GM12878 (cell line): ENCODE measurements around the gene LSAMP. TPM values are rescaled to one million over a fixed set of nuclear protein-coding genes. Genes with fewer than 3 reads are reported as not detected.

Experiments
- ATAC-seq: fragments of 200-7000 bp; cut with Tn5 transposase; 3 replicates; pipeline ENCODE4 v1.9.1; 2020; ENCODE audit warnings: mild to moderate bottlenecking, moderate library complexity
- BruUV-seq: library from RNA; stranded (reverse); fragments of 400-500 nt; replicated peaks from 2 replicates; lab custom pipeline; 2021; lab: Mats Ljungman, UMichigan
- CTCF ChIA-PET: fragments of 300-600 bp; sonication (Branson Sonifier 250); formaldehyde crosslinking; extraction: SDS; loops from one replicate; lab custom pipeline; 2021; ENCODE audit warnings: inconsistent platforms; lab: Yijun Ruan, JAX
- POLR2A ChIA-PET: fragments of 350-600 bp; formaldehyde crosslinking; extraction: SDS; loops from one replicate; lab custom pipeline; 2021; ENCODE audit warnings: inconsistent platforms; lab: Charles Lee
- RAD21 ChIA-PET: fragments of 300-600 bp; sonication (Branson Sonifier 250); formaldehyde crosslinking; loops from one replicate; lab custom pipeline; 2023; ENCODE audit warnings: antibody characterized with exemption; ENCODE audit not compliant: unreplicated experiment; lab: Charles Lee
- SMC1A ChIA-PET: fragments of 300-600 bp; sonication (Branson Sonifier 250); formaldehyde crosslinking; loops from one replicate; lab custom pipeline; 2023; ENCODE audit not compliant: unreplicated experiment, uncharacterized antibody; lab: Charles Lee
- DNase-seq: peaks from one replicate; pipeline ENCODE4 v3.0.0-alpha.2; 2011; ENCODE audit warnings: low read depth, low spot score
- FAIRE-seq: peaks from 3 replicates; lab custom pipeline; 2011; peaks lifted over from hg19 to GRCh38; lab: Jason Lieb, UNC
- H2AFZ ChIP-seq: 2 replicates; pipeline ENCODE4 v1.6.0; 2011; ENCODE audit warnings: low read depth, low read length, control low read depth; ENCODE audit not compliant: control insufficient read depth
- H3K27ac ChIP-seq: 2 replicates; pipeline ENCODE4 v1.5.1; 2011; ENCODE audit warnings: control low read depth; ENCODE audit not compliant: control insufficient read depth, insufficient read depth
- H3K27me3 ChIP-seq, 2 experiments: replicated peaks in 1 of 2; 2 replicates each; pipeline versions ENCODE4 v1.6.0 to v1.6.1; 2011; ENCODE audit warnings: low read length in 1 of 2; ENCODE audit not compliant: control insufficient read depth in 2 of 2, insufficient read depth in 2 of 2
- H3K36me3 ChIP-seq, 2 experiments: 2 replicates each; pipeline ENCODE4 v1.5.1; 2011; ENCODE audit warnings: low read length in 1 of 2; ENCODE audit not compliant: control insufficient read depth in 2 of 2, insufficient read depth in 2 of 2
- H3K4me1 ChIP-seq: 2 replicates; pipeline ENCODE4 v1.6.1; 2011; ENCODE audit warnings: mild to moderate bottlenecking, low read length, moderate library complexity, mixed read lengths; ENCODE audit not compliant: control insufficient read depth, insufficient read depth
- H3K4me2 ChIP-seq: 2 replicates; pipeline ENCODE4 v1.6.0; 2011; ENCODE audit warnings: control low read depth; ENCODE audit not compliant: control insufficient read depth, insufficient read depth
- H3K4me3 ChIP-seq: fragments of 200-600 bp; sonication (generic); 2 replicates; pipeline ENCODE4 v1.5.1; 2016
- H3K79me2 ChIP-seq: 2 replicates; pipeline ENCODE4 v1.6.0; 2011; ENCODE audit warnings: low read length; ENCODE audit not compliant: control insufficient read depth, insufficient read depth
- H3K9ac ChIP-seq: 2 replicates; pipeline ENCODE4 v1.8.0; 2011; ENCODE audit warnings: low read length, control low read depth, mixed read lengths; ENCODE audit not compliant: control insufficient read depth, insufficient read depth
- H3K9me3 ChIP-seq: replicated peaks from 3 replicates; pipeline ENCODE4 v1.5.1; 2011; ENCODE audit warnings: mild to moderate bottlenecking, low read length; ENCODE audit not compliant: control insufficient read depth, insufficient read depth
- H4K20me1 ChIP-seq: 2 replicates; pipeline ENCODE4 v1.6.0; 2011; ENCODE audit not compliant: control insufficient read depth, insufficient read depth
- CBFB ChIP-seq: IDR thresholded peaks from 2 replicates; pipeline ENCODE4 v1.6.1; 2016; ENCODE audit warnings: antibody characterized with exemption, low read depth
- EGR1 ChIP-seq, 2 experiments: IDR thresholded peaks; 1 replicate in 1 of 2; 2 replicates in 1 of 2; pipeline ENCODE4 v1.6.1; 2011 to 2012; ENCODE audit warnings: low read depth in 2 of 2, low read length in 2 of 2, borderline replicate concordance in 1 of 2, mild to moderate bottlenecking in 1 of 2, moderate library complexity in 1 of 2
- HDAC6 ChIP-seq: fragments of 200-600 bp; sonication (generic); IDR thresholded peaks from one replicate; pipeline ENCODE4 v1.8.0; 2017; ENCODE audit warnings: antibody characterized with exemption; ENCODE audit not compliant: unreplicated experiment
- KDM1A ChIP-seq: fragments of 200-600 bp; sonication (generic); IDR thresholded peaks from 2 replicates; pipeline ENCODE4 v1.6.1; 2016; ENCODE audit warnings: borderline replicate concordance
- MEF2A ChIP-seq: IDR thresholded peaks from 2 replicates; pipeline ENCODE4 v1.6.1; 2011; ENCODE audit warnings: low read depth, mild to moderate bottlenecking, low read length, moderate library complexity; ENCODE audit not compliant: insufficient read depth
- MTA2 ChIP-seq: fragments of 450-650 bp; IDR thresholded peaks from 2 replicates; pipeline ENCODE4 v1.6.1; 2016; ENCODE audit warnings: low read depth, mild to moderate bottlenecking, moderate library complexity
- POLR2A ChIP-seq: IDR thresholded peaks from 2 replicates; pipeline ENCODE4 v1.6.1; 2011; ENCODE audit warnings: low read depth, mild to moderate bottlenecking, low read length
- REST ChIP-seq: IDR thresholded peaks from 2 replicates; pipeline ENCODE4 v1.6.1; 2012; ENCODE audit warnings: mild to moderate bottlenecking, low read depth, low read length
- SIN3A ChIP-seq: IDR thresholded peaks from 2 replicates; pipeline ENCODE4 v1.6.1; 2012; ENCODE audit warnings: low read depth, low read length, improper control_type of control experiment
- ZBTB4 ChIP-seq: fragments of 450-650 bp; formaldehyde crosslinking; IDR thresholded peaks from 2 replicates; pipeline ENCODE4 v1.4.0; 2022; ENCODE audit warnings: mild to moderate bottlenecking, moderate library complexity
- ZNF207 ChIP-seq: fragments of 450-650 bp; IDR thresholded peaks from 2 replicates; pipeline ENCODE4 v1.6.1; 2014; ENCODE audit warnings: antibody characterized with exemption, mild to moderate bottlenecking, borderline replicate concordance
- ZNF217 ChIP-seq: fragments of 450-650 bp; IDR thresholded peaks from 2 replicates; pipeline ENCODE4 v1.6.1; 2017; ENCODE audit warnings: antibody characterized with exemption, mild to moderate bottlenecking
- ZNF384 ChIP-seq: IDR thresholded peaks from 2 replicates; pipeline ENCODE4 v1.6.1; 2012; ENCODE audit warnings: low read depth, mild to moderate bottlenecking, low read length, improper control_type of control experiment, borderline replicate concordance
- ZNF687 ChIP-seq: fragments of 450-650 bp; IDR thresholded peaks from 2 replicates; pipeline ENCODE4 v1.6.1; 2017; ENCODE audit warnings: mild to moderate bottlenecking, moderate library complexity
- WGBS: methylation state at CpG from one replicate; pipeline ENCODE4 v1.1.6; 2016; ENCODE audit warnings: low lambda C conversion rate; ENCODE audit not compliant: insufficient replicate concordance, insufficient coverage; ENCODE audit errors: missing lambda C conversion rate; 5-methylcytosine and 5-hydroxymethylcytosine counted together
- in situ Hi-C: fragments of 300-500 bp; cut with MboI; formaldehyde crosslinking; loops from 9 replicates; pipeline ENCODE4 v1.14.3; 2018; ENCODE audit warnings: mixed read lengths
- intact Hi-C: fragments of 100-400 bp; cut with micrococcal nuclease; formaldehyde crosslinking; loops from one replicate; pipeline ENCODE4 v1.14.2; 2022; ENCODE audit not compliant: unreplicated experiment
- polyA plus RNA-seq, 11 experiments: library from polyadenylated mRNA; depleted of rRNA in 4 of 11; unstranded in 6 of 11; stranded (reverse) in 5 of 11; fragments of >200 nt; fragmentation: Nextera tagmentation in 4 of 11; fragmentation: Illumina TruSeq in 1 of 11; extraction: Ambion mirVana in 4 of 11; extraction: Trizol in 1 of 11; gene quantifications; 1 replicate in 1 of 11; 2 replicates in 10 of 11; pipeline versions ENCODE4 v1.2.1 to v1.2.3, GENCODE V29; 2011 to 2016; ENCODE audit warnings: inconsistent platforms in 2 of 11, missing spikeins in 2 of 11, low read depth in 1 of 11
- total RNA-seq, 4 experiments: library from RNA; depleted of rRNA in 3 of 4; stranded (reverse); fragments of >200 nt in 3 of 4; fragmentation: Illumina TruSeq in 1 of 4; extraction: Trizol in 1 of 4; gene quantifications; 2 replicates each; pipeline versions ENCODE4 v1.2.1 to v1.2.3, GENCODE V29; 2013 to 2021

LSAMP gene
- total and polyA plus RNA-seq, 10 of the 15 experiments (the other 5 are each of a cell fraction or from before 2014, with no cell fraction given), result 2.0 to 12.7 (median 6.5) TPM

GRCh38 chr3:116097226-116097625 lies 348.1 kb downstream of the LSAMP start (continued):
- TF ChIP-seq SIN3A, result no peak
- no peak for TF ChIP-seq ZNF384
- TF ChIP-seq KDM1A, result no peak
- TF ChIP-seq ZBTB4 (CRISPR knock-in tag), result no peak
- no peak for TF ChIP-seq ZNF217
- TF ChIP-seq EGR1 (IDR thresholded peaks at IDR 0.05; ENCODE audit: borderline replicate concordance in 1 of 2, low read depth in 2 of 2, low read length in 2 of 2), result no peak

GRCh38 chr3:116096631-116097030 lies 348.7 kb downstream of the LSAMP start:
- ATAC-seq, result no peak
- Histone ChIP-seq H3K4me2 (no peak overlapping the region), H4K20me1 (no peaks in the 10 kb centered on the region), H3K4me3 (no peak overlapping the region)
- TF ChIP-seq MTA2 (no peak), ZNF687 (no peak), ZNF207 (no peak), CBFB (no peak), HDAC6 (no peak), MEF2A (no peak), POLR2A (no peak), REST (no peak)
- TF ChIP-seq, all 136 proteins: peak for 0
- RAD21 ChIA-PET, result no interaction called here
- intact Hi-C loops (no loop called here), in situ Hi-C loops (no loop called here)
- no peak overlapping the region for H3K9ac ChIP-seq
- WGBS, result 56% methylated on average over 2 of the region's 2 CpGs
- no peaks in the 10 kb centered on the region for H3K9me3 ChIP-seq
- FAIRE-seq (no peak), DNase-seq (no peak)
- no peaks in the 10 kb centered on the region for H3K36me3 ChIP-seq
- no peak overlapping the region for H3K27ac ChIP-seq
- no TSS peak for BruUV-seq
- H3K4me1 ChIP-seq, result no peaks in the 10 kb centered on the region
- no peaks in the 10 kb centered on the region for H3K27me3 ChIP-seq
- POLR2A ChIA-PET, result no interaction called here
- SMC1A ChIA-PET, result no interaction called here
- CTCF ChIA-PET, result no interaction called here
- no peaks in the 10 kb centered on the region for H3K79me2 ChIP-seq
- H2AFZ ChIP-seq, result no peak overlapping the region
